RWPE2 (cell line): Measurements from ENCODE around the gene SLC5A5.

Experiments
- ATAC-seq: fragments of 200-7000 bp; cut with Tn5 transposase; 3 replicates; pipeline ENCODE4 v1.9.1; 2021; ENCODE audit warnings: low read depth
- DNase-seq: peaks from one replicate; pipeline ENCODE4 v3.0.0-alpha.2; 2020; ENCODE audit warnings: low spot score
- H3K27ac ChIP-seq: fragments of 450-650 bp; 2 replicates; pipeline ENCODE4 v1.5.1; 2017; ENCODE audit warnings: mild to moderate bottlenecking; ENCODE audit not compliant: poor library complexity, severe bottlenecking
- H3K27me3 ChIP-seq: fragments of 250-450 bp; sonication (Bioruptor Pico); 2 replicates; pipeline ENCODE4 v1.5.1; 2021; ENCODE audit warnings: mild to moderate bottlenecking, moderate library complexity; ENCODE audit not compliant: insufficient read depth, poor library complexity, severe bottlenecking
- H3K36me3 ChIP-seq: fragments of 250-450 bp; sonication (Bioruptor Pico); 2 replicates; pipeline ENCODE4 v1.5.1; 2020; ENCODE audit warnings: low read depth, mild to moderate bottlenecking, moderate library complexity
- H3K4me1 ChIP-seq: fragments of 250-450 bp; sonication (Bioruptor Pico); 2 replicates; pipeline ENCODE4 v1.5.1; 2021; ENCODE audit warnings: mild to moderate bottlenecking, moderate library complexity; ENCODE audit not compliant: insufficient read depth, poor library complexity, severe bottlenecking
- H3K4me3 ChIP-seq: fragments of 250-450 bp; sonication (Bioruptor Pico); 2 replicates; pipeline ENCODE4 v1.5.1; 2021; ENCODE audit warnings: mild to moderate bottlenecking, moderate library complexity; ENCODE audit not compliant: severe bottlenecking
- H3K9me3 ChIP-seq: fragments of 250-450 bp; sonication (Bioruptor Pico); 2 replicates; pipeline ENCODE4 v1.5.1; 2021; ENCODE audit warnings: mild to moderate bottlenecking, moderate library complexity; ENCODE audit not compliant: severe bottlenecking
- TF ChIP-seq, protein P1 (sequence below): fragments of 450-650 bp; IDR thresholded peaks from one replicate; pipeline ENCODE4 v1.5.1; 2017; ENCODE audit warnings: mild to moderate bottlenecking, moderate library complexity; ENCODE audit not compliant: poor library complexity, severe bottlenecking

SLC5A5 gene

DNA sequence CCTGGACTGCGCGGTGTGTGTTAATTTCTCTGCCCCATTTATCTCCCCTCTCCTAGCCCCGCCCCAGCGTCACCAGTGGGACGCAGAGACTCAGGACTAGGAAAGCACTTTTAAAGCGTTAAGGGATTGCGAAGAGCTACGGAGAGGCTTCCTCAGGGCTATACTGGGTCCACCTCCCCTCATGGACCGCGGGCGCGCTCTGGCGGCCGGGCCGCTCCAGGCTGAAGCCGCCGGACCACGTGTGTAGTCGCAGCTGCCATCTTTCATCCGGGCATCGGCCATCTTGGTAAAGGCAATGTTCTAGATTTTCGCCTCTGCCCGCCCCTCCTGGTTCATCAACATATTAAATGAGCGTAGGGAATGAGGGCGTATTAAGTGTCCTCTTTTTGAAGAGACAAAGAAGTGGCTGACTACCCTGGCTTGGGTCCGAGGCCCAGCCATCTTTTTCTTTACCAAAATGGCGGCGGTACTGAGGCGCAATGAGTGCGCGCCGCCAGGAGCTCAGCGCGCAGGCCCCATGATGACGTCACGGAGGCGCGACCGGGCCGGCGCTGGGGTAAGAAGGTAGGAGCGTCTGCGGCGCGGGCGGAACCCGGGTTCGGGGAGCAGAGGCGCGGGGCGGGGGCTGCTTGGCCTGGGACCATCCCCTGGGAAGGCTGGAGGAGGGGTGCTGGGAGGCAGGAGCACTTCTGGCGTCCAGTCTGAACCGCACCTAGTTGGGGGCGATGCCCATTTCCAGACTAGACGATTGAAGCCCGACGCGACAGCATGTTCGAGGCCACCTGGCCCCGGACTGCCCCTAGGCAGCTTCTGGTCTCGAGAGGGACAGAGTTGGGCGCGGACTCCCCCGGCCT lies 61.0 kb downstream of the SLC5A5 start, which contains the start of gene CCDC124:
Gene CCDC124, plus strand, starts transcription at position 531 of the 854 bp plus-strand sequence. CDS start 3,406 bp downstream, outside the sequence.
- Histone ChIP-seq H3K4me1 (peaks cover 10% of the 10 kb centered on the region), H3K27ac (peak within 1 kb of the TSS; percentile 72), H3K4me3 (peak within 1 kb of the TSS; percentile 77), H3K36me3 (peaks cover 6% of the 10 kb centered on the region), H3K9me3 (no peaks in the 10 kb centered on the region), H3K27me3 (no peaks in the 10 kb centered on the region)
- ATAC-seq (peak; percentile 92), DNase-seq (peak; percentile 87)
- TF ChIP-seq, protein P1, sequence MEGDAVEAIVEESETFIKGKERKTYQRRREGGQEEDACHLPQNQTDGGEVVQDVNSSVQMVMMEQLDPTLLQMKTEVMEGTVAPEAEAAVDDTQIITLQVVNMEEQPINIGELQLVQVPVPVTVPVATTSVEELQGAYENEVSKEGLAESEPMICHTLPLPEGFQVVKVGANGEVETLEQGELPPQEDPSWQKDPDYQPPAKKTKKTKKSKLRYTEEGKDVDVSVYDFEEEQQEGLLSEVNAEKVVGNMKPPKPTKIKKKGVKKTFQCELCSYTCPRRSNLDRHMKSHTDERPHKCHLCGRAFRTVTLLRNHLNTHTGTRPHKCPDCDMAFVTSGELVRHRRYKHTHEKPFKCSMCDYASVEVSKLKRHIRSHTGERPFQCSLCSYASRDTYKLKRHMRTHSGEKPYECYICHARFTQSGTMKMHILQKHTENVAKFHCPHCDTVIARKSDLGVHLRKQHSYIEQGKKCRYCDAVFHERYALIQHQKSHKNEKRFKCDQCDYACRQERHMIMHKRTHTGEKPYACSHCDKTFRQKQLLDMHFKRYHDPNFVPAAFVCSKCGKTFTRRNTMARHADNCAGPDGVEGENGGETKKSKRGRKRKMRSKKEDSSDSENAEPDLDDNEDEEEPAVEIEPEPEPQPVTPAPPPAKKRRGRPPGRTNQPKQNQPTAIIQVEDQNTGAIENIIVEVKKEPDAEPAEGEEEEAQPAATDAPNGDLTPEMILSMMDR: peak; percentile 98

DNA sequence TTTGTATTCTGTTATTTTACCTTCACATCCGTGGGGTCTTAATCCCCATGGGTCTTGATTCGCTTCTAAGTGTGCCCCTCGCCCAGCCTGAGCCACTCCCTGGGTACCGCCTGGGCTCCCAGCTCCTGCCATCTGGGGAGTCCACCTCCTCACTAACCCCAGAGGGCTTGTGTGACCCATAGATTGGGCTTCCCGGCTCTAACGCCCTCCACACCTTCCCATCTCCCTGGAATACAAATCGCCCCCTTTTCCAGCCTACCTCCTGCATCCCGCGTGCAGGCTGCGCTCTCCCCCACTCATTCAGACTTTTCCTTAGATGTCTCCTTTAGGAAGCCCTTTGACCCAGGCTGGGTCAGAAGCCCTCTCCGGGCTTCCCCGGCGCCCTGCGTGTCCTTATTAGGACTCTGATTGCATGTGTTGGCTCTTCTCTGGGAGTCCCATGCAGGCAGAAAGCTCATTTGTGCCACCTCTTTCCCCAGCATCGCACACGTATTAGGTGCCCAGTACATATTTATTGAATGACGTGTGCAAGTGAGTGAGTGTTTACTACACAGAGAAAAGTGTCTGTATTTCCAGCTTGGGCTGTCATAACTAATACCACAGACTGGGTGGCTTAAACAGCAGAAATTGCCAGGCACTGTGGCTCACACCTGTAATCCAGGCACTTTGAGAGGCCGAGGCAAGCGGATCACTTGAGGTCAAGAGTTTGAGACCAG lies 61.8 kb downstream of the SLC5A5 start:
- Histone ChIP-seq H3K27ac (peak overlapping the region; percentile 72), H3K27me3 (no peaks in the 10 kb centered on the region), H3K9me3 (no peaks in the 10 kb centered on the region), H3K4me1 (peaks cover 10% of the 10 kb centered on the region), H3K4me3 (peak overlapping the region; percentile 77), H3K36me3 (peaks cover 13% of the 10 kb centered on the region)
- no peak for DNase-seq
- TF ChIP-seq, protein P1: no peak
- ATAC-seq: peak; percentile 57

DNA sequence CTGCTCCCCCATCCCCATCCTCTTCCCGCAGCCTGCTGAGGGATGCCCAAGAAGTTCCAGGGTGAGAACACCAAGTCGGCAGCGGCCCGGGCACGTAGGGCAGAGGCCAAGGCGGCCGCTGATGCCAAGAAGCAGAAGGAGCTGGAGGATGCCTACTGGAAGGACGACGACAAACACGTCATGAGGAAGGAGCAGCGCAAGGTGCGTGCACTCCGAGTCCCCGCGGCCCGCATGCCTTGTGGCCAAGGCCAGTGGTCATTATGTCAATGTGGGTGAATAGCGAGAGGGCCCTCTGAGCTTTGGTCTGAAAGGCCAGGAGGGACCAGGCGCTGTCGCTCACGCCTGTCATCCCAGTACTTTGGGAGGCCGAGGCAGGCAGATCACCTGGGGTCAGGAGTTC lies 64.6 kb downstream of the SLC5A5 start:
- no peak overlapping the region for H3K27ac ChIP-seq
- H3K36me3 ChIP-seq: peaks cover 26% of the 10 kb centered on the region
- no peaks in the 10 kb centered on the region for H3K9me3 ChIP-seq
- H3K27me3 ChIP-seq: no peaks in the 10 kb centered on the region
- DNase-seq (no peak), ATAC-seq (no peak)
- H3K4me3 ChIP-seq: no peak overlapping the region
- peaks cover 10% of the 10 kb centered on the region for H3K4me1 ChIP-seq
- TF ChIP-seq, protein P1: no peak

DNA sequence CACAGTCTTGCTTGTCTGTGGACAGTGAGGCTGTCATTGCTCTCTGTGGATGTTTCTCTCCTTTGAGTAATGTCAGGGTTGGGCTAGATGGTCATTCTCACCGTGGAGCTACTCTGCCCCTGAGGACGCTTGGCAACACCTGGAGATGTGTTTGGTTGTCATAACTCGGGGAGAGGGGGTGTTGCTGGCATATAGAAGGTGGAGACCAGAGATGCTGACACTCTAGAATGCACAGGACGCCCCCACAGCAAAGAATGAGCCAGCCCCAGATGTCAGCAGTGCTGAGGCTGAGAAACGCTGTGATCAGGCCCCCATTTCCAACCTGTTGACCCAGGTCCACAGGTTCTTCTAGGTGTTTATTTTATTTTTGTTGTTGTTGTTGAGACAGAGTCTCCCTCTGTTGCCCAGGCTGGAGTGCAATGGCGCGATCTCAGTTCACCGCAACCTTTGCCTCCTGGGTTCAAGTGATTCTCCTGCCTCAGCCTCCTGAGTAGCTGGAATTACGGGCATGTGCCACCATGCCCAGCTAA lies 65.7 kb downstream of the SLC5A5 start:
- Histone ChIP-seq H3K9me3 (no peaks in the 10 kb centered on the region), H3K36me3 (peaks cover 26% of the 10 kb centered on the region), H3K4me3 (no peak overlapping the region), H3K27me3 (no peaks in the 10 kb centered on the region), H3K27ac (no peak overlapping the region), H3K4me1 (peaks cover 4% of the 10 kb centered on the region)
- DNase-seq (no peak), ATAC-seq (no peak)
- TF ChIP-seq, protein P1: no peak
